ENCODE measurements around the gene MOGAT3. TPM values are rescaled to one million over a fixed set of nuclear protein-coding genes. Genes with fewer than 3 reads are reported as not detected.
A peak's percentile ranks its signal among the peaks of the same experiment; 100 is the strongest.
"Not testable (repeated sequence)": the region's sequence is repeated elsewhere in the genome, so short reads cannot be mapped to it uniquely, and the experiment has no call there.

The MOGAT3 gene
- total RNA-seq, 2 donors from 2014 or later = not detected

DNA sequence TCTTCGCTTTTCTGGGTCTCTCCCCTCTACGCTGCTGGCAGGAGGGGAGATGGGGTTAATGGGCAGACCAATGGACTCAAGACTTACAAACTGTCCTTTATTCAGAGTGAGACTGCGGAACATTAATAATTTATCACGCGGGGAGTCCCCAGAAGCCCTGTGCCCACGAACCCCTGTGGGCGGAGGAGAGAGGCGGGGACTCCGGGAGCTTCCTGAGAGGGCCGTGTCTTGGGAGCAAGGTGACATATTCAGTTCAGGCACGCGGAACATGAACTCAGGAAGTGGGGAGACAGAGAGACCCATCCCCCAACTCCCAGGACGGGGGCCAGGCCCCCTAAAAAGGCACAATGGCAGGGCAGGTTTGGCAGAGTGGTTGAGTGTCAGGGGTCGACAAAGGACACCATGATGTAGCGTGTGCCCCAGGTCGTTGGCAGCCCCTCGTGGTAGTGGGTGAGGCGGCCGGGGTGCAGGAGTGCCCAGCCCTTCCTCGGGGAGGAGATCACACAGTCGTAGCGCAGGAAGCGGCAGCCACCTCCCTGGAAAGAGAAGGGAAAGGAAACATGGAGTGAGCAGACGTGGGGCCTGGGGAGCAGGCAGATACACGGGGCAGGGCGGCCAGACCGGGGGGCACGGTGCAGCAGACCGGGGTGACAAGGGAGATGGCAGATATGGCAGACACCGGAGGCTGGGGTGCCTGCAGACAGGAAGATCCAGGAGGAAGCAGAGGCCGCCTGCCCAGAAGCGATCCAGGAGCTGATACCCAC is 5.2 kb upstream of the MOGAT3 start:
- Histone ChIP-seq H3K4me1 (ENCODE audit: control insufficient read depth in 1 of 2, low read depth in 2 of 2) (peaks cover 5 to 9% of the 10 kb centered on the region in 2 donors), H3K27me3 (replicated peaks; ENCODE audit: insufficient read depth) (peaks cover 9% of the 10 kb centered on the region), H3K9me3 (no peaks in the 10 kb centered on the region), H3K27ac (no peak overlapping the region), H3K4me3 (no peak overlapping the region), H3K36me3 (peaks cover 16% of the 10 kb centered on the region)
- TF ChIP-seq, protein P1, sequence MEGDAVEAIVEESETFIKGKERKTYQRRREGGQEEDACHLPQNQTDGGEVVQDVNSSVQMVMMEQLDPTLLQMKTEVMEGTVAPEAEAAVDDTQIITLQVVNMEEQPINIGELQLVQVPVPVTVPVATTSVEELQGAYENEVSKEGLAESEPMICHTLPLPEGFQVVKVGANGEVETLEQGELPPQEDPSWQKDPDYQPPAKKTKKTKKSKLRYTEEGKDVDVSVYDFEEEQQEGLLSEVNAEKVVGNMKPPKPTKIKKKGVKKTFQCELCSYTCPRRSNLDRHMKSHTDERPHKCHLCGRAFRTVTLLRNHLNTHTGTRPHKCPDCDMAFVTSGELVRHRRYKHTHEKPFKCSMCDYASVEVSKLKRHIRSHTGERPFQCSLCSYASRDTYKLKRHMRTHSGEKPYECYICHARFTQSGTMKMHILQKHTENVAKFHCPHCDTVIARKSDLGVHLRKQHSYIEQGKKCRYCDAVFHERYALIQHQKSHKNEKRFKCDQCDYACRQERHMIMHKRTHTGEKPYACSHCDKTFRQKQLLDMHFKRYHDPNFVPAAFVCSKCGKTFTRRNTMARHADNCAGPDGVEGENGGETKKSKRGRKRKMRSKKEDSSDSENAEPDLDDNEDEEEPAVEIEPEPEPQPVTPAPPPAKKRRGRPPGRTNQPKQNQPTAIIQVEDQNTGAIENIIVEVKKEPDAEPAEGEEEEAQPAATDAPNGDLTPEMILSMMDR (IDR thresholded peaks at IDR 0.05) = no peak
- DNase-seq (ENCODE audit: low spot score) (no peak), ATAC-seq (ENCODE audit: insufficient number of reproducible peaks, low FRiP score, low read depth) (no peak)

GRCh38 chr7:101203740-101204738 is 3.2 kb upstream of the MOGAT3 start:
- H3K27me3 ChIP-seq (replicated peaks; ENCODE audit: insufficient read depth); H3K27ac ChIP-seq; H3K4me1 ChIP-seq (ENCODE audit: control insufficient read depth in 1 of 2, low read depth in 2 of 2); H3K4me3 ChIP-seq; H3K36me3 ChIP-seq; H3K9me3 ChIP-seq; DNase-seq (ENCODE audit: low spot score); ATAC-seq (ENCODE audit: insufficient number of reproducible peaks, low FRiP score, low read depth): not testable (repeated sequence)

DNA sequence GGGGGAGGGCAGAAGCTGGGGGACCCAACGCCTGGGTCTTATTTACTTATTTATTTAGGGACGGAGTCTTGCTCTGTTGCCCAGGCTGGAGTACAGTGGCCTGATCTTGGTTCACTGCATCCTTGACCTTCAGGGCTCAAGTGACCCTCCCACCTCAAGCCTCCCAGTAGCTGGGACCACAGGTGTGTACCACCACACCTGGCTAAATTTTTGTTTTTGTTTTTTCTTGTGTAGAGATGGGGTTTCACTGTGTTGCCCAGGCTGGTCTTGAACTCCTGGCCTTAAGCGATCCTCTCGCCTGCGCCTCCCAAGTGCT is 1.7 kb upstream of the MOGAT3 start:
- ATAC-seq (ENCODE audit: insufficient number of reproducible peaks, low FRiP score, low read depth) = no peak
- Histone ChIP-seq H3K9me3 (no peaks in the 10 kb centered on the region), H3K4me1 (ENCODE audit: control insufficient read depth in 1 of 2, low read depth in 2 of 2) (peaks cover 5 to 9% of the 10 kb centered on the region in 2 donors), H3K4me3 (no peak overlapping the region), H3K27me3 (replicated peaks; ENCODE audit: insufficient read depth) (peaks cover 9% of the 10 kb centered on the region), H3K36me3 (no peaks in the 10 kb centered on the region), H3K27ac (no peak overlapping the region)
- DNase-seq (ENCODE audit: low spot score) = no peak
- TF ChIP-seq, protein P1 (IDR thresholded peaks at IDR 0.05) = no peak

- no peak overlapping the region for H3K27ac ChIP-seq
- H3K36me3 ChIP-seq = no peaks in the 10 kb centered on the region
- no peak for ATAC-seq (ENCODE audit: insufficient number of reproducible peaks, low FRiP score, low read depth)
- DNase-seq (ENCODE audit: low spot score) = no peak
- peaks cover 9% of the 10 kb centered on the region for H3K27me3 ChIP-seq (replicated peaks; ENCODE audit: insufficient read depth)
- TF ChIP-seq, protein P1 (IDR thresholded peaks at IDR 0.05) = no peak
- H3K4me3 ChIP-seq = peak overlapping the region; percentile 51
- H3K9me3 ChIP-seq = no peaks in the 10 kb centered on the region
- H3K4me1 ChIP-seq (ENCODE audit: control insufficient read depth in 1 of 2, low read depth in 2 of 2) = peaks cover 5 to 9% of the 10 kb centered on the region in 2 donors
These were observed 1.1 kb upstream of the MOGAT3 start for GRCh38 chr7:101201695-101202602.

DNA sequence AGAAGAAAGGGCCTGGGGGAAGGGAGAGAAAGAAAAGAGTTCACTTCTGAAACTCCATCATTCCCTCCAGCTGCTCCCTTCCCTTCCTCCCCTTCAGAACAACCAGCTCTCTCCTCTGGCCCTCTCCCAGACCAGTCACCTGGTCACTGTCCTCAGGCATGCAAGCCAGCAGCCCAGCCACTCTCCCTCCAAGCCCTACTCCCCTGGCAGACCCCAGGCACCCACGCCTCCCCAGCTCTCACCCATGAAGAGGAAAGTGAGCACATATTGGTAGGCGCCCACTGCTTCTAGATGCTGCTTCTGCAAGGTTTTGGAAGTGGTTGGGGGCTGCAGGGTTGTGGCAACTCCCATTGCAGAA is 353 bp downstream of the MOGAT3 start:
- Histone ChIP-seq H3K27me3 (replicated peaks; ENCODE audit: insufficient read depth) (peaks cover 9% of the 10 kb centered on the region), H3K36me3 (no peaks in the 10 kb centered on the region), H3K27ac (no peak overlapping the region), H3K4me3 (no peak overlapping the region), H3K4me1 (ENCODE audit: control insufficient read depth in 1 of 2, low read depth in 2 of 2) (peaks cover 5 to 9% of the 10 kb centered on the region in 2 donors), H3K9me3 (no peaks in the 10 kb centered on the region)
- TF ChIP-seq, protein P1 (IDR thresholded peaks at IDR 0.05) = no peak
- ATAC-seq (ENCODE audit: insufficient number of reproducible peaks, low FRiP score, low read depth) = no peak
- no peak for DNase-seq (ENCODE audit: low spot score)

DNA sequence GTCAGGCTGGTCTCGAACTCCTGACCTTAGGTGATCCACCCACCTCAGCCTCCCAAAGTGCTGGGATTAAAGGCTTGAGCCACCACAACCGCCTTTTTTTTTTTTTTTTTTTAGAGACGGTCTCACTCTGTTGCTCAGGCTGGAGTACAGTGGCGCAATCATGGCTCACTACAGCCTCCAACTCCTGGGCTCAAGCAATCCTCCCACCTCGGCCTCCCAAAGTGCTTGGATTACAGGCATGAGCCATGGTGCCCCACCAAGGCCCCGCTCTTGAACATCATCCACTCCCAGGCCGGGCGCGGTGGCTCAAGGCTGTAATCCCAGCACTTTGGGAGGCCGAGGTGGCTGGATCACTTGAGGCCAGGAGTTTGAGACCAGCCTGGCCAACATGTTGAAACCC is 1.3 kb downstream of the MOGAT3 start:
- not testable (repeated sequence) for ATAC-seq (ENCODE audit: insufficient number of reproducible peaks, low FRiP score, low read depth)

More for the DNA sequence above, 1.3 kb downstream of the MOGAT3 start:
- H3K36me3 ChIP-seq; H3K27me3 ChIP-seq (replicated peaks; ENCODE audit: insufficient read depth); H3K27ac ChIP-seq; DNase-seq (ENCODE audit: low spot score); H3K4me1 ChIP-seq (ENCODE audit: control insufficient read depth in 1 of 2, low read depth in 2 of 2); H3K9me3 ChIP-seq; H3K4me3 ChIP-seq: not testable (repeated sequence)
